GM21381 (cell line): ENCODE results near the gene ABO.
"Not testable (repeated sequence)": the region's sequence is repeated elsewhere in the genome, so short reads cannot be mapped to it uniquely, and the experiment has no call there.

Experiments
- ATAC-seq: cut with Tn5 transposase; IDR thresholded peaks from one replicate; pipeline ENCODE4 v1.9.1; 2021; ENCODE audit warnings: mild to moderate bottlenecking, moderate library complexity; ENCODE audit not compliant: unreplicated experiment

The ABO gene

DNA sequence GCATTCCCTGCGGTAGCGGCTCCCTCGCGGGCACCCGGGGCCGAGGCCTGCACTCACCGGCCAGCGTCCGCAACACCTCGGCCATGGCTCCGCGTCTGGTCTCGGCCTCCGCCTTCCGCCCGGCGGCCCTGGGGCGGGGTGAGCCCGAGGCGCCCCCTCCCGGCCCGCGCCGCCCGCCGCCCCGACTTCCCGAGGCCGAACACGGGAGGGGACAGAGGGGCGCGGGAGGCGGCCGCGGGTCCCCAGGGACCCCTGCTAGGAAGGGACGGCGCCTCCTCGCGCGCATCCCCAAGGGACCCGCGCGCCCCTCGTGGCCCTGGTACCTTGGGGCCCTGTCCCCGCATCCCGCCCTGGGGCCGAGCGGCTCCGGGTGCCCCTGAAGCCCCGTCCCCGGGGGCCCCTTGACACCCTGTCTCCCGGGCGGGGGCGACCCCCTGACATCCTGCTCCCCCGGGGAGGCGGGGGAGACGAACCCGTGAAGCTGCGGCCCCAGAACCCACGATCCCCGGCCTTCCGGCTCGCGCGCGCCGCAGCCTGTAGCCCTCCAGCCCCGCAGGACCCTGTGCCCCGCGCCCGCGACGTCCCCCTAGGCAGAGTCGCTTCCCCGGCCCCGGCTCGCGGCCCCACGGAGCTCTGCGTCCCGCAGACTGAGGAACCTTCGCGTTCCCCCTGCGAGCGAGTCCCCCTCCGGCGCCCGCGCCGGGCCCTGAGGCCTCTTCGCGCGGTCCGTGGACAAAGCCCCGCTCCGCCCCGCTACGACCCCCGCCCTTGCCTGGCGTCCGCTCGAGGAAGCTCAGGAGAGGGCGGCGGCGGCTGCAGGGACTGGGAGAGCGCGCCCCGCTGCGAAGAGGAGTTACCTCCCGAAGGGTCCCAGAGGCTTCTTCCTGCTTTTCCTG lies at the start of gene ABO:
Gene ABO (minus strand): TSS at position 97 of the 896 bp plus-strand sequence.
- ATAC-seq, result no peak

DNA sequence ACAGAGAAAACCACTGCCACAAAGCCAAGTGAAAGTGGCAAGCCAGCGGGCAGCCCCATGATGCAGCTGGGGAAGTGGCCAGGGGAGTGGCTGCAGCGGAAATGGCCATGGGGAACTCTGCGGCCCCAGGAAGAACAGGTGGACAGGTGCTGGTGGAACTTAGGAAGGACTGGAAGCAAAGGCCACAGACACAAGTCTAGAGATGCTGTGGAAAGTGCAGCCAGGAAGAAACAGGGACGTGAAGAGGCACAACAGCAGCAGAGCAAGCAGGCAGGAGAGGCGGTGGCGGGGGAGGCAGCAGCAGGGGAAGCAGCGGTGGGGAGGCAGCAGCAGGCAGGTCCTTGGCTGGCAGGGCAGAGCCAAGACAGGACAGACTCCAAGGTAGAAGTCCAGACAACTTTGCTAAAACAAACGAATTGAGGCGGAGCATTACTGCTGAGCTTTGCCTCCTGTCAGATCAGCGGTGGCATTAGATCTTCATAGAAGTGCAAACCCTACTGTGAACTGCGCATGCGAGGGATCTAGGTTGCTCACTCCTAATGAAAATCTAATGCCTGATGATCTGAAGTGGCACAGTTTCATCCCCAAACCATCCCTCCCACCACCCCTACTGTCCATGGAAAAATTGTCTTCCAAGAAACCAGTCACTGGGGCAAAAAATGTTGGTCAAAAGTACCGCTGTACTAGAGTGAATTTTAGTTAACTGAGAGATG lies 49.1 kb upstream of the ABO start:
- ATAC-seq, result no peak

DNA sequence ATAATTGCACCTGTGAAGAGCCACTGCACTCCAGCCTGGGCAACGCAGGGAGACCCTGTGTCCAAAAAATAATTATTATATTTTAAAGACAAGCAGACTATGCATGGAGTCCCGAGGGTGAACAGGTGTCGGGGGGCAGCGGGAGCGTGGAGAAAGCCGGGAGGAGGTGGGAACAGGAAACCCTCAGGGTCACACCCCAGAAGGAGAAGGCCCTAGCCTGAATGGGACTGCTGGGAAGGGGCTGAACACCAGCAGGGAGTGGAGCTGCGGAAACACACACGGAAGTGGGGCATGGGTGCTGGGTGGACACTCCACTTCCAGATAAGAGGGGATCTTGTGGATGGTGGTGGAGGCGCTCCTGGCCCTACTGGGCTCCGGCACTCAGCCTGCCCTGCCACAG lies 48.2 kb upstream of the ABO start:
- no peak for ATAC-seq

DNA sequence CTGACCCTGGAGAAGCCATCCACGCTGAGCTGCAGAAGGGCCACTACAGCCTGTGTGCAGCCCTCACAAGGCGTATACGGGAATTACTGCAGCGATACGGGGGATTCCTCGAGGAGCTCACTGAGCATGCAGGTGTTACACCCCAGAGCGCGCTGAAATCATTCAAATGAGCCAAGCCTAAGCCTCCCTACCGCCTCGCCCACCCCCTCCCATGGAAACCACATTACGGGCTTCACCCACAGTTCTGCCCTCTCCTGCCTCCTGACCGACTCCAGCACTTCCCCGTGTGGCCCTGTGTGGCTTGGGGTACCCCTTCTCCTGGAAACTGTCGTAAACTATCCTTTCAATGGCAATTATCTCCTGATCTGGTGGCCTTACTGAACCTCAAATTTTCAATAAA lies 47.7 kb upstream of the ABO start:
- no peak for ATAC-seq

DNA sequence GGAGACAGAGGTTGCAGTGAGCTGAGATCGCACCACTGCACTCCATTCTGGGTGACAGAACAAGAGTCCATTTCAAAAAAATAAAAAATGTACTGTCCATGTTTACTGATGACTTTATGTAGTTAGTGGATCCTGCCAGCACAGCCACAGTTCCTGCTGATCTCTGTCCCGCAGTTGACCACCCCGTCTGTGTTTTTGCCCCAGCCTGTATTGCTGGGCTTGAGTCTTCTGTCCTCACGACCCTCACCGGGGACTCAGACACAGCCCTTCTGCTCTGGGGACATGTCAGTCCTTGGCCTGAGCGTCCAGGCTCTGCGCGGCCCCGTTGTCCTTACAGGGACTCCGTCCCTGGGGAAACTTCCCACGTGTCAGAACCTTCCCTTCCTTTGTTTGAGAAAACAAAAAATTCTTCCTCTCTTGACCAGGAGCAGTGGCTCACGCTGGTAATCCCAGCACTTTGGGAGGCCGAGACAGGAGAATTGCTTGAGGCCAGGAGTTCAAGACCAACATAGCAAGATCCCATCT lies 46.5 kb upstream of the ABO start:
- no peak for ATAC-seq

GRCh38 chr9:133320421-133320881 lies 45.5 kb upstream of the ABO start:
- ATAC-seq, result no peak

DNA sequence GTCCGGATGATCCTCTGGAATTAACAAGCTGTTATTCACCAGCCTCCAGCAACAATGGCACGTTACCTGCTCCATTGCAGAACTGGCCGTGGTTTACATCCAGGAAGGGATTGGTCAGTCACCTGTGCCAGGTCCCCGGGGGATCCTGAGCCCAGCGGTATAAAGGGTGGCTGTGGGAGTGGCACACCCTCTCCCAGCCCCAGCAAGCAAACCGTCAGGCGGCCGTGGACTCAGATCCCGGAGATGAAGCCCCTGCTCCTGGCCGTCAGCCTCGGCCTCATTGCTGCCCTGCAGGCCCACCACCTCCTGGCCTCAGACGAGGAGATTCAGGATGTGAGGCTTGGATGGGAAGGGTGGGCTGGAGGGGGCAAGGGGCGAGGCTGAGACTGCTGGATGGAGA lies 42.5 kb upstream of the ABO start:
- ATAC-seq, result not testable (repeated sequence)

DNA sequence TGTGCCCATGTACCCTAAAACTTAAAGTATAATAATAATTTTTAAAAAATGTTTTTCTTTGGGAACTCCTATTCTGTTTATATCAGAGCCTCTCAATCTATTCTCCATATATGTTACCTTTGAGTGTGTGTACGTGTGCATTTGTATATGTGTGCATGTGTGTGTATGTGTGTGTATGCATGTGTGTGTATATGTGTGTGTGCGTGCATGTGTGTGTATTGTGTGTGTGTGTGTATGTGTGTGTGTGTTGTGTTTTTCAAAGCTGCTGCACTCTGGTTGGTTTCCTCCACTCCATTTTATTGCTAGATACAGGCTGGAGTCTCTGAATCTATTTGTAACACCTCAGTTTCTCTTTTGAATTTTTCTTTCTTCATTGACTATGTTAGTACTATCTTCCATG lies 41.0 kb upstream of the ABO start:
- no peak for ATAC-seq

DNA sequence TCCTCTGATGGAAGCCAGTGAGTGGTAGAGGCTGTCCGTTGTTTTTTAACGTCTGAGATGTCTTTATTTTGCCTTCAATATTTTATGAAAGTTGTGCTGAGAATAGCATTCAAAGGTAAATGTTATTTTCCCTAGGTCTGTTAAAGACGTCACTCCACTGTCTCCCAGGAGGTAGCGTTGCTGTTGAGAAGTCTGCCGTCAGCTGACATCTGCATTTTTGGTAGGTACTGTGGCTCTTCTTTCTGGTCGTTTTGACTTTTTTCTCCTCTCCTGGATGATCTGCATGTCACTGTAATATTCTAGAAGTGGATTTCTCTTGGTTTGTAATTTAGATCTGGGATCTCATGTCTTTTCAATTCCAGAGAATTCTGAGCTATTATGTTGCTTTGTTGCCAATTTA lies 34.6 kb upstream of the ABO start:
- ATAC-seq, result no peak

DNA sequence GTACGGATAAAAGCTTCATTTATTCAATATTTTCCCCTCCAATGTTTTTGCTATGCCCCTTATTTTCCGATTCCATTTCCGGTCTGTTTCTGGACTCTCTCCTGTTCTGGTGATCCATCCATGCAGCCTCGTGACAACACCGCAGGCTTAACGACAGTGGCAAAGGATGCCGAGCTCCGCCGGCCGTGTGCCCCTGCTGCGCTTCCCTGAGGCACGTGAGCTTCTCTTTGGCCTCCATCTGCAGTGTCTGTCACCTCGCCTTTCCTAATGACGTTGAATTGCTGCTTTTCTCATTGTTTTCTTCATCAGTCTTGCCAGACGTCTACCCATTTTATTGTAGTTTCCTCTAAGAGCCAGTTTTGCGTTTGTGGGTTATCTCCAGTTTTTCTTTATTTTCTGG lies 32.3 kb upstream of the ABO start:
- ATAC-seq, result no peak

- no peak for ATAC-seq
Observed at GRCh38 chr9:133306242-133307204, 31.5 kb upstream of the ABO start.

GRCh38 chr9:133305731-133306130 lies 30.7 kb upstream of the ABO start:
- ATAC-seq, result no peak

GRCh38 chr9:133304477-133305377 lies 29.7 kb upstream of the ABO start:
- ATAC-seq, result no peak

- ATAC-seq, result no peak
Observed at GRCh38 chr9:133304158-133304470, 29.1 kb upstream of the ABO start.

DNA sequence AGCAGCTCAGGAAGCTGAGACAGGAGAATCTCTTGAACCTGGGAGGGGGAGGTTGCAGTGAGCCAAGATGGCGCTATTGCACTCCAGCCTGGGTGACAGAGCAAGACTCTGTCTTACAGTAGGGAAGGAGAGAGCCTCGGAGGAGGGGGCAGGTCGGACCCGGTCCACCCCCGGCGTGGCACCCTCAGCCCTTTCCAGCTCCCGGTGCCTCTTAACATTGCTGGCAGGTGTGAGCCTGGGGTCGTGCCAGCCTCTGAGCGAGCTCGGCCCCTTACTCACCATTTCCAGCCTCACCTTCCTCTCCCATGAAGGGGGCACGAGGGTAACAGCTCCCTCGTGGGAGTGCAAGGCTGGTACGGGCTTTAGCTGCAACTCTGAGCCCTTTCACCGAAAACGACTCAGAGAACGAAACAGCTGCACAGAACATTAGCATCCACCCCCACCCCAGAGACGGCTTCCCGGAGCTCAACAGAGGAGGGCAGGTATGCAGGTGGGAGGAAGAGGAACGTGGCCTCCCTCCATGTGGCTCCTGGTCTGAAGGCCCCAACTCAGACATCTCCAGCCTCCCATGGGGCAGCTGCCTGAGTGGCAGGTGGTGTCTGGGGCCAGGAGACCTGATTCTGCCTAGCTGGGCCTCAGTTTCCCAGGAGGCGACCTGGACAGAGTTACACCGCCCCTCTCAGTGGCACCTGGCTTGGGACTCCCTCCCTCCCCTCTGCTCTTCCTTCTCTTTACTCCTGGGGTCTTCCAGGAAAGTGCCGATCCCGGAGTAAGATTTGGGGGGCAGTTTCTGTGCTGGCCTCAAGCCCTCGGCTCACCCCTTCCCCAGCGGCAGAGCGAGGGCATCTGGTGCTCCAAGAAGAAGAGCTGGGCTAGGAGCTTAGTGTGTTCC lies 28.5 kb upstream of the ABO start:
- ATAC-seq, result no peak

DNA sequence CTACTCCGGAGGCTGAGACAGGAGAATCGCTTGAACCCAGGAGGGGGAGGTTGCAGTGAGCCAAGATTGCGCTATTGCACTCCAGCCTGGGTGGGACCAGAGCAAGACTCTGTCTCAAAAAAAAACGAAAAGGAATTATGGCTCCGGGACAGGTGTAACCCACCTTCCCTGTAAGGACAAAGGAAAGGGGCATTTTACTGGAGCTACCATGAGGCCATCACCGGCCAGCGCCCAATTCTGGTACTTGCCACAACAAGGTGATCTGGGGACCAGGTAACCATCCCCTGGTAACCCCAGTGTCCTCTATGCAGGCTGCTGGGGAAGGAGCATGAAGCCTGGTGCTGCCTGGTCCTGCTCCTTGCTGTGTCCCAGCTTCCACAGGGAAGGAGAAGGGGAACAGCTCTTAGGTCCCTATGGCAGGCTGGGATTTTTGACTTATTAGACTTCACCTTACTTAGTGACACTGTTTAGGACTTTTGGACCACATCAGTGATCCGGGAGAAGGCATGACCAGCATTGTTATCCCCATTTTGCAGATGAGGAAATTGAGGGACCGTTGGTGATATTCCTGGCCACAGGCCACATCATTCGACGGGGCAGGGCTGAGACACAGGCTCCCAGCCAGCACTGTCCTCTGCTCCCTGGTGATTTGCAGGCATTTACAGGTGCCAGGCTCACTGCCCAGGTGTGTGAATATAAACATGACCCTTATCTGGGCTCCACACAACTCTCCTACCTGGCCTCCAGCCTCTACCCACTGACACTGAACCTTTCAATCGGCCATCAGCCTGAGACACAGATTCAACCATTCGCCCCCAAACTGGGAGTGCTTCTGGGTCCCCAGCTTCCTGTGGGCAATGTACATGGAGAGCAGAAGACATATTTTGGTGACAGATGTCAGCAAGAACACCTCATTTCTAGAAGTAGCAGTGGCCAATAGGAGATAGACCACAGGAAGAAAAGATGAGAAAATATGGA lies 26.5 kb upstream of the ABO start:
- no peak for ATAC-seq

- not testable (repeated sequence) for ATAC-seq
Observed at GRCh38 chr9:133299996-133300395, 25.0 kb upstream of the ABO start.

DNA sequence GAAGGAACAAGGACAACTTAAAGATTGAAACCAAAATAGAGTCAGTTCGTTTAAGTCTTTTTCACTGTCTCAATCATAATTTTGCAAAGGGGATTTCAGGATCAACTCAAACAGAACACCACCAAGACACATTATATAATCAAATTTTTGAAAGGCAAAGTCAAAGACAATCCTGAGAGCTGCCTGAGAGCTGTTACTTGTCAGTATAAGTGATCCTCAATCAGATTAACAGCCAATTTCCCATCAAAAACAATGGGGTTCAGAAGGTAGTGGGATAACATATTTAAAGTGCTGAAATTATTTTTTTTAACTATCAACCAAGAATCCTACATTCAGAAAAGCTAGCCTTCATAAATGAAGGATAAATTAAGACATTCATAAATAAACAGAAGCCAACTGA lies 19.3 kb upstream of the ABO start:
- no peak for ATAC-seq
